GM18867 (cell line): Measurements from ENCODE around the gene MNS1.
"Not testable (repeated sequence)": the region's sequence is repeated elsewhere in the genome, so short reads cannot be mapped to it uniquely, and the experiment has no call there.

Source experiments
- ATAC-seq: cut with Tn5 transposase; IDR thresholded peaks from one replicate; pipeline ENCODE4 v1.9.1; 2021; ENCODE audit warnings: mild to moderate bottlenecking, moderate library complexity; ENCODE audit not compliant: unreplicated experiment

The MNS1 gene, protein sequence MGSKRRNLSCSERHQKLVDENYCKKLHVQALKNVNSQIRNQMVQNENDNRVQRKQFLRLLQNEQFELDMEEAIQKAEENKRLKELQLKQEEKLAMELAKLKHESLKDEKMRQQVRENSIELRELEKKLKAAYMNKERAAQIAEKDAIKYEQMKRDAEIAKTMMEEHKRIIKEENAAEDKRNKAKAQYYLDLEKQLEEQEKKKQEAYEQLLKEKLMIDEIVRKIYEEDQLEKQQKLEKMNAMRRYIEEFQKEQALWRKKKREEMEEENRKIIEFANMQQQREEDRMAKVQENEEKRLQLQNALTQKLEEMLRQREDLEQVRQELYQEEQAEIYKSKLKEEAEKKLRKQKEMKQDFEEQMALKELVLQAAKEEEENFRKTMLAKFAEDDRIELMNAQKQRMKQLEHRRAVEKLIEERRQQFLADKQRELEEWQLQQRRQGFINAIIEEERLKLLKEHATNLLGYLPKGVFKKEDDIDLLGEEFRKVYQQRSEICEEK

DNA sequence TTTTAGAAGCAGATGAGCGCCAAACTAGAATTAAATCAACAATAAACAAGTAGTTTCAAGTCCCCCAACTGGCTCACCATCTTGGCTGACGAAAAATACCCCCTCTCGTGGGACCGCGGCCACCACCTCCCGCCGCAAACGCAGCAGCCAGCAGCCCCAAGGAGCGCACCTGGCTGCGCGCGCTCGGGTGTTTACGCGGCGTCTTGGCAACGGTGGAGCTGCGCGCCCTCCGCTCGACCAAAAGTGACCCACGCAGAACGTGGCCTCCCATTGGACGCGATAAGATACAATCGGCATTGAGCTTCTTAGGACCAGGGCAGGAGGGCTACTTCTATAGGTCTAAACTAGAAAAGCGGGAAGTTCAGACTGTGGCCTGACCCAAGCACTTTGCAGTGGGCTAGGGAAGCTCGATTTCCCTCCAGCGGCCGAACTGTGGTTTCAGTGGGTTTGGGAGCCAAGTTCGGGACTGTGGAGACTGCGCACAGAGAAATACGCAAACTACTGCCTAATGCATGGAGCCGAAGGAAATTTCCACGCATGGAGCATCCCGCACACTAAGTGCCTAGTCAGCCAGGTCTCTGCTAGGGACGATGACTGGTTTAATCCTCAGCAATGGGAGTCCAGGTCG lies at the start of gene MNS1:
TSS of gene MNS1 (minus strand) at position 245 of the 628 bp plus-strand sequence. CDS start at position 80, 165 bp downstream.
- peak; percentile 98 for ATAC-seq

DNA sequence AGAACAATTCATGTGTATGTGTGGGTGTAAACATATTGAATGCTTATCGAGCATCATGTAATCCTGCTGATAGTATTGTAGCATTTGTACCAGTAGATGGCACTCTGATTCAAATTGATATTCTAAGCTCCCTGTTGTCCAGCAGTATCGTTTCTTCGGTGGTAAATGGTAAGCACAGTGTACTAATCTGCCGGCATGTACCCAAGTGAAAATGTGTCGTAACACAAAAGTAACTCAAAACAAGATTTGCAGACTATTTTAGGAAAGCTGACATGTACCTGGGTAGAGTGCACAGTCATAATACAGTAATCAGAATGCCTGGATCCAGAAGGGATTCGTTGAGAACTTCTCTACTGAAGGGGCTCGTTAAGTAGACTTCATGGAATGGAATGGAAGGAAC lies 31.7 kb upstream of the MNS1 start:
- ATAC-seq = peak; percentile 82

DNA sequence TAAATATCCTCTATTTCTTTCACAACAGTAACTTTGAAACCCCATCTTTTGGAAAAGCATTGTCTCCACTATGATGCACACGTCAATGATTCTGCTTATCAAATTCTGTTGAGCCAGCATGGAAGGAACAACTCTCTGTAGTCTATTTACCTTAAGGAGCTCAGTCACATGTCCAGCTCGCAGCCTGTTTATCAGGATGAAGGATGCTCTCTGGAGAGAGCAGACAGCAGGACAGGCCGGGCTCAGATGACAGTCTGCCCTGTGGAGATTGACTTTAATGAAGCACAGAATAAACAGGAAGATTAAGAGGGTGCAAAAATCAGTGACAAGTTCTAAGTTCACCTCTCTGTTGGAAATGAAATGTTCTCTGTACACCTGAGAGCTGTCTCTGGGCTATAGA lies 30.6 kb upstream of the MNS1 start:
- ATAC-seq = no peak

DNA sequence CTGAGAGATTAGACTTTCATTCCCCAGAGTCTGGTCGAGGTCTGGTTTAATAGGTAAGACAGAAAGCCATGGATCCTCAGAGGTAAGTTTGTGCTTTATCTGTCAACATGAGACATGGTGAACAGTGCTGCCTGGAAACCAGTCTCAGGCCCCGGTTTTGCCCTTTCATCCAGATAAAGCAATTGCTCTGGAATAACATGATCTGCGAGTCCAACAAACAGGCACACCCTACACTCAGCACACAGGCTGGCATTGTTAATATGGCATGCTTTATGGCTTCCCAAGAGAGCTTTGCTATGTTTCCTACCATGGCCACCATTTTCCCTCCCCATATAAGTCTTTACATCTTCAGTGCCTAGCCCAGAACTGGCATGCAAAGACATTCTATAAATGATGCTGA lies 30.1 kb upstream of the MNS1 start:
- ATAC-seq = no peak

DNA sequence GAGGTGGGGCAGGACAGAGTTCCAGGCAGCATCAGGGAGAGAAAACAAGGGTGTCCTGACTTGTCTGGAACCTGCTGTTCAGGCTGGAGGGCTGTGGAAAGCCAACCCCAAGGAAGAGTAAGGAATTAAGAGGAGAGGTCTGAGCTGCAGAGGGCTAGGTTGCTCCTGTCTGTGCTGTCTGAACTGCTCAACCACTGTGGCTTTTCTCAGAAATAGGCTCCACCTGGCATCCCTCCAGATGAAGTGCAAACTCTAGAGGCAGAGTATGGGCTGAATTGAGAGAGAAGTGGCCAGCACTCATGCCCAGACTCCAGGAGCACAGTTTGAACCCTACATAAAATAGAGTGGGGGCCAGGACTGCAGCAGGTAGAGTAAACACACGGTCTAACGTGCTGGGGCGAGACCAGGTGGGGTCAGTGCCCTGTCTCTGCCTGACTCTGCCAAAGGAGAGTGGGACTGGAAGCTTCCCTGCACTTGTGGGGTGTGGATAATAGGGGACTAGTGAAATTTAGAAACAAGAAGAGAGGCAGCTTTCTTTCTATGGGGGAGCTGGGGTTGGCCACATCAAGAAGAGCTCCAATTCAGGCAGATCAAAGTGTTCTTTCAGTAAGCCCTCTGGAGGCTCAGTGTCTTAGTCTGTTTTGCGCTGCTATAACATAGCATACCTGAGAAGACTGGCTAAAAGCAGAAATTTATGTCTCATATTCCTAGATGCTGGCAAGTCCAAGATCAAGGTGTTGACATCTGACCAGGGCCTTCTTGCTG lies 28.0 kb upstream of the MNS1 start:
- ATAC-seq = no peak

DNA sequence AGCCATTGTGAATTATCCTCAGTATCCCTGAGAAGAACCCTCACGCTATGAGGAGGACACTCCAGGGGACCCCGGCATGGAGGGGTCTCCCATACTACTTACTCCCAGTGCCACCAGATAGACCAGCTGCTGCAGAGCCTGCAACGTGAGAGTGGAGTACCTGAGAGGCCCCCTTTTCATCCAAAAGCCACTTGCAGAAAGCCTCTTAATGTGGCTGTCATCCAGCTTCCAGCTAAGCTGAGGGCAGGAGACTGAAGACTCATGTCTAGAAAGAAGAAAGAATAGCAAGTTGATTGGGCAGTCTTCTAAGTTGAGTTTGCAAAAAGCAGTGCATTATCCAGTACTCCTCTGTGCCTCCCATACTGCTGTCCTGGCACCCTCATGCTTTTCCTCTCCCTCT lies 27.3 kb upstream of the MNS1 start:
- ATAC-seq = no peak

DNA sequence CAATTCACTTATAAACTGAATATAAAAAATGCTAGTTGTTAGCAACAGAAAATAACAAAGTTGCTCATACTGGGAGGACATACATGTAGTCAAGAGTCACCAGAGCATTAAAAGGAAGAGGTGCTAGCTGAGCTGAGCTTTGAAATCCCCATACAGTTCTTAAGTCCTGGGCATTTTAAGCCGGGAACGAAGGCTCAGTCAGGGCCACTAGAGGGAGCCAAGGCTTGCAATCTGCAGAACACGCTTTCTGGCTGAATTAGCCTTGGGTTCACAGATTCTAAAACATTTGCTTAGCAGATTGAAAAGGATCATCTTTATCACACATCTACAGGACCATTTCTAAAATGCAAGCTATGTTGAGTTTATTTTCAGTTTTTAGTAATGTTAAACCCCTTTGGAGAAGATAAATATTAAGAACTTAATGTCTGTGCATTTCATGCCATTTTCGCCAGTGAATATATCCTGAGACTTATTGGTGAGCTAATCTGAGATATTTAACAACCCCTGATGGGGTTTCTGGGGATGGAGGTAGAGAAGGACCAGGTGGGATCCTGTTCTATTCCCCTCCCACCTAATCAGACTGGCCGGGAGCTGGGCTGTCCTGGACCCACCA lies 26.3 kb upstream of the MNS1 start:
- ATAC-seq = no peak

DNA sequence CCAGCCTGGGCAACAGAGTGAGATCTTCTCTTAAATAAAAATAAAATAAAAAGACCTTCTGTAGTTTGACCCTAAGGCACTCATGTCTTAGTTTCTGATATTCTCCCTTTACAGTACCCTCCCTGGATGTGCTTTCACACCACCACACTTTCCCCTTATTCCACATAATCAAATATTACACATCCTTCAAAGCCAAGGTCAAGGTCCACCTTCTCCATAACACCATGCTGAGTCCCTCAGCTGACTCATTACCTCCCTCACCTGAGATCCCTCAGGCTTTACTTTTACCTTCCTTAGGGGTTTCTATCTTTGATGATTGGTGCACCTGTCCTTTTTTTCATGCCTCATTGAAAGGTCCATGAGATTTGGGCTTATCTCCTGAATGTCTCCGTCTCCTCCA lies 25.5 kb upstream of the MNS1 start:
- ATAC-seq = no peak

DNA sequence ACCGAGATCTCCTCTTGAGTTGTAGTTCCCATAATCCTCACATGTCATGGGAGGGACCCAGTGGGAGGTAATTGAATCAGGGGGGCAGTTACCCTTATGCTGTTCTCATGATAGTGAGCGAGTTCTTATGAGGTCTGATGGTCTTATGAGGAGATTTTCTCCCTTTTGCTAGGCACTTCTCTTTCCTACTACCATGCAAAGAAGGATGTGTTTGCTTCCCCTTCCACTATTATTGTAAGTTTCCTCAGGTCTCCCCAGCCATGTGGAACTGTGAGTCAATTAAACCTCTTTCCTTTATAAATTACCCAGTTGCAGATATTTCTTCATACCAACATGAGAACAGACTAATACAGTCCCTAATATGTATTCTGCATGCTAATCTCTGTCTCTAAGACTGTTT lies 21.3 kb upstream of the MNS1 start:
- not testable (repeated sequence) for ATAC-seq

DNA sequence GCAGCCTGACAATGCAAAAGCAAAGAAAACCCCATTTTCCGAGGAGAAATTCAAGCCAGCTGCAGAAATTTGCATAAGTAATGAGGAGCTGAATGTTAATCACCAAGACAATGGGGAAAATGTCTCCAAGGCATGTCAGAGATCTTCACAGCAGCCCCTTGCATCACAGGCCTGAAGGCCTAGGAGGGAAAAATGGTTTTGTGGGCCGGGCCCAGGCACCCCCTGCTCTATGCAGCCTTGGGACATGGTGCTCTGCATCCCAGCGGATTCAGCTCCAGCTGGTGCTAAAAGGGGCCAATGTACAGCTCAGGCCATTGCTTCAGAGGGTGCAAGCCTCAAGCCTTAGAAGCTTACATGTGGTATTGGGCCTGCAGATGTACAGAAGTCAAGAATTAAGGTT lies 20.5 kb upstream of the MNS1 start:
- not testable (repeated sequence) for ATAC-seq

DNA sequence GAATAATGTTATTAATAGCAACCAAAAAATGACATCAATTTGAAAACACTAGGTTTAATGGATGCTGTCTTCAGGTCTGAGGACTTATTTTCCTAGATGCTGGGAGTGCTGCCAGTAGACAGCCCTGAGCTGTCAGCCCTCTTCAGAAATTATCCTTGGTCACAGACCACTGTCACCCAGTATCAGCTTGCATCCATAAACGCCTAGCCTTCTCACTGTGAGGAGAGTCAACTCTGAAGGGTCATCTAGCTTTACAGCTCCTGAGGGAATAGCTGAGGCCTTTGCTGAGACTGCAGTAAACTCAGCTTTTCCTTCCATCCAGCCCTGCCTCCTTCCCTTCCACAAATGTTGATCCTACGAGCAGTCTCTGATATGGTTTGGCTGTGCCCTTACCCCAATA lies 19.4 kb upstream of the MNS1 start:
- no peak for ATAC-seq

DNA sequence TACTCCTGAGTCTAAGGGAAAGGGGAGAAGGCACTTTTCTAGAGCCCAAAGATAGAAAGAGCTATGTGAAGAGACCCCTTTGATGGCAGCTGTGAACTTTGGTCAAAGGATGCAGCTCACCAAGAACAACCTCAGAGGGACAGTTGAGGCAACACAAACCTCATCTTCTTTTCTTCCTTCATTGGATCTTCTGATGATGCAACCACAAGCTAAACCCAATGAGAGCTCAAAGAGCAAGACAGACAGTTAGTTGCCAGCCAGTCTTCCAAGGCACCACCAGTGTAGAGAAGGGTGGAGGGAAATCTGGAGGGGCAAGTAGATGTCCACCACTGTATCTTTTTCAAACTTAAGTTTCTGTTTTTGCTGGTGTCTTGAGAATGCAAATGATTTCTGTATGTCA lies 10.4 kb upstream of the MNS1 start:
- ATAC-seq = no peak

DNA sequence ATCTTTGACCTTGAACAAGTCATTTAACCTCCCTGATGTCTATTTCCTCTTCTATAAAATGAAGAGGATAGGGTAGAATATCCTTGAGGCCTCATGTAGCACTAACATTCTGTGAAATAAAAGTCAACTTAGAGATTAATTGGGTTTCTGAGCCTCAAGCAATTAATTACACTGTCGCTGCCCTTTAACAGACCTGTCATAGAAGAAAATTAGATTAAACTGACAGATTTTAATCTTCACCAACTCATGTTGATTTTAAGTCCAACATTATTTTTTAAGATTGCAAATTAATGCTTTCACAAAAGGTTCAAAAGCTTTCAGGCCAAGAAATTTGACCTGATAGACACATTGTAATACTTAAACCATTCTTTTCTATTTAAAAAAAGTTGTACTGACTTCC lies 8.1 kb upstream of the MNS1 start:
- ATAC-seq = no peak

DNA sequence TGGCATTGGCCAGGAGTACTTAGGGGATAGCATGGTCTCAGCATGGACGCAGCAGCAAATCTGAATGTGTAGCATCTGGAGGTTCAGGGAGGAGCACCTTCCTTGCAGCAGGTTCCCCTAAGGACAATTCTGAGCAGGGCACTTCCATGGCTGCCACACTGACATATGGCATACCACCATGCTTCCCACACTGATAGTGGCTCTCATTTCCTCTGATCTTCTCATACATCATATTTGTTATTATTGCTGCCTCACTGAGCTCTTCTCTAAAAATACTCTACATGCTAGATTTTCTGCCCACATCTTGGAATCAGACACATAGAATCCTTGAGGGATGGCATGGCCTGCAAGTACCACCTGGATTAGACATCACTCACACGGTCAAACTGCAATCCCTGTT lies 7.3 kb upstream of the MNS1 start:
- no peak for ATAC-seq

DNA sequence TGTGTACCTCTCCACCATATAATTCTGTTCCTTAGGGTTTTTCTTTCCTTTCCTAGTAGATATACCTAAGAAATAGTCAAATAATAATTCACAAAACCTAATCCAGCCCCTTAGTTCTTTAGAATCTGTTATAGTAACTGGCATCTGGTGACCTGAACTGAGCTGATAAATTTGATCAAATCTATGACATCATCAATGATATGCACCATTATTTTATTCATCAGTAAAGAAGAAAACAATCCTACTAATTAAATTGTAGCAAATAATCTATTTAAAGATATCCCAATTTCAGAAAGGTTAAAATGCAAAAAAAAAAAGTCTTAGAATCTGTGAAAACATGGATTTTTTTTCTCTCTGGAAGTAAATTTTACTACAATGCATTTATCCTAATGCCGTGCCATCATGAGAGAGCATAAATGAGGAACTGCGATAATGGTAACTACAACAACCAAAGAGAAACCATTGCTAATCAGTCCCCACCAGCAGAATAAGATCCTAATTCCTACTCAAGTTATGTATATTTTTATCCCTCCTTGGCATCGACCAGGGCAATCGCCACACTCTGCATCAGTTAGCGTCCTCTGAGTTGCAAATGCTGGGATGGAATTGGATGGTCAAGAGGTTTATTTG lies 6.6 kb upstream of the MNS1 start:
- ATAC-seq = no peak

DNA sequence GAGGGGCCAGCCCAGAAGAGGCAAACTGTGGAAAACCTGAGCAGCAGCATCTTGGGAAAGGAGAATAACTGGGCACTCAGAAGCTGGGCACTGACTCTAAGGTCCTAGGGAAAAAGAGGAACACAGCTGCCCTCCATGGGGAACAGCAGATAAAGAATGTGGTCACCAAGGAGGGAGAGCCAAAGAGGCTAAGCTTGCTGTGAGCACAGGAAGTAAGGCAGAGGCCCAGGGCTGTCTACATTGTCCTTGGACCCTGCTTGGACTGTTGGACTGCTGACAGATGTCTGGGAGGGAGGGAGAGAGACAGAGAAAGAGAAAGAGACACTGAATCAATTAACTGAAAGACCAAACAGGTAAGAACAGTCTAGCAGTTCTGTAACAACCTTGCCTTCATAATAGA lies 4.5 kb upstream of the MNS1 start:
- ATAC-seq = no peak

DNA sequence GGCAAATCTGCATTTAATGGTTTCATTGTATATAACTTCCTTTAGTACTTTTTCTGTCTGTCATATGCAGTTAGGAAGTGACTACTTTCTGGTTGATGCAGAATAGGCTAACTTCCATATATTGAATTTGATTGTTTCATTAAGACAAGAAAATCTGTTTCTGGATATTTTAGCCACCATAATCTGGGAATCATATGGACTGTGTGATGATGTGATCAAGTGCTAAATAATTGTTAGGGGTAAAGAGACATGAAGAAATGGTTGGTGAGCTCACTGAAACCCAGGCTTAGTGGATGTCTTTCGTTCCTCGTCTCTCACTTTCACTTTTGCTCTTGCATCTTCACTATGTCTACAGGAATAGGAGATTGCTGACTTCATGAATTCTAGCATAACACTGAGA lies 3.5 kb upstream of the MNS1 start:
- peak; percentile 60 for ATAC-seq

DNA sequence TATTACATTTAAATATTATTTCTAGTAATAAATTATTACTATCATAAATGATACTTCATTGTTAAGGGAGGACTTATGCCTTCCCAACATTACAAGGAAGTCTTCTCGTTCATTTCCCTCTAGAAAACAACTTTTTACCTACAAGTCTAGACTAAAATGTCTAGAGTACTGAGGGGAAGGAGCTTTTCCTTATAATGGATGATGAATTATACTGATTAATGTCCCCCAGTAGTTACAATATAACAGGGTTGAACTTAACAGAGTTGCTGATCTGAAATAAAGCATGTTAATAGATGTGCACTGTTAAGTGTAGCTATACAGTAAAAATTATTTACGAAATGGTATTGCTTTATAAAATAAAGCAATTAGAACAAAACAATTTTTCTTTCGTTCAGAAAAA lies 2.7 kb upstream of the MNS1 start:
- no peak for ATAC-seq

DNA sequence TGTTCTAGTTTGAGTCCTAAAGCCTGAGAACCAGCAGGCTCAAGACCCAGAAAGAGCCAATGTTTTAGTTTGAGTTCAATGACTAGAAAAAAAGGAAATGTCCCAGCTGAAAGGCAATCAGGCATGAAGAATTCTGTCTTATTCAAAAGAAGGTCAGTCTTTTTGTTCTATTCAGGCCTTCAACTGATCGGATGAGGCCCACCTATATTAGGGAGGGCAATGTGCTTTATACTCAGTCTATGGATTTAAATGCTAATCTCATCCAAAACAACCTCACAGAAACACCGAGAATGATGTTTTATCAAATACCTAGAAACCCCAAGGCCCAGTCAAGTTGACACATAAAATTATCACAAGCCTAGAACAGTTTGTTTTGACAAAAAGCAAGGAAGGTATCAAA lies 4.0 kb downstream of the MNS1 start:
- ATAC-seq = no peak

DNA sequence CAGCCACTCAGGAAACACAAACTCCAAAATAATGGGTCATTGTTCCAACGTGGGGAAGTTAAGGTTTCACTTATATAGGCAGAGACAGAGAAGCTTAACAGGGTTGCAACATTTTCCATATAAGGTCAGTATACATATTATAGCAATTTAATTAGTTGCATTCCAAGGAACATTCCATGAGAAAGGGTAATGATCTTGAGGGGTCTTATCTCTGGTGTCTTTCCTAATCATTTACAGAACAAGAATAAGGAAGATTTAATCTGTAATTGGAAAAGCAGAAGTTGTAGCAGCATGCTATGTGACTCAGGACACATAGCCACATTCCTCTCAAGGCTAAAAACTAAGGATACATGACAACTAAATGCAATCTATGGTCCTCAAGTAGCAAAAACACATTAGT lies 4.9 kb downstream of the MNS1 start:
- ATAC-seq = no peak

DNA sequence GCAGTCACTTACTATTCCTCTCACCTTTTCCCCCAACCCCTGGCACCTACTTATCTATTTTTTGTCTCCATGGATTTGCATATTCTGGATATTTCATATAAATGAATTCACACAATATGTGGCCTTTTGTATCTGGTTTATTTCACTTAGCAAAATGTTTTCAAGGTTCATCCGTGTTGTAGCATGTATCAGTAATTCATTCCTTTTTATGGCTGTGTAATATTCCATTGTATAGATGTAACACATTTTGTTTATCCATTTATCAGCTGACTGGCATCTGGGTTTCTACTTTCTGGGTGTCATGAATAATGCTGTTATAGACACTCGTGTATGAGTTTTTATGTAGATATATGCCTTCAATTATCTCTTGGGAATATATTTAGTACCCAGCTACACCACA lies 5.8 kb downstream of the MNS1 start:
- ATAC-seq = no peak
